K562 (cell line): ENCODE measurements around the gene PAFAH1B2. TPM values are rescaled to one million over a fixed set of nuclear protein-coding genes. Genes with fewer than 3 reads are reported as not detected.

Source experiments
- ATAC-seq: fragments of 200-7000 bp; cut with Tn5 transposase; 3 replicates; pipeline ENCODE4 v1.9.1; 2020; ENCODE audit warnings: moderate library complexity
- BruUV-seq: library from RNA; stranded (reverse); fragments of 400-500 nt; replicated peaks from 2 replicates; lab custom pipeline; 2021; lab: Mats Ljungman, UMichigan
- CTCF ChIA-PET: fragments of 300-600 bp; formaldehyde crosslinking; extraction: SDS; loops from one replicate; lab custom pipeline; 2021; ENCODE audit warnings: low intra/inter-chr PET ratio; lab: Yijun Ruan, JAX
- POLR2A ChIA-PET: fragments of 300-600, 350-650 bp; sonication (Branson Sonifier 250); formaldehyde crosslinking; extraction: SDS; loops from one replicate; lab custom pipeline; 2021; ENCODE audit warnings: antibody characterized with exemption, inconsistent platforms; lab: Yijun Ruan, JAX
- DNase-seq, 4 experiments: peaks; one replicate each; pipeline versions ENCODE4 v3.0.0 to v3.0.0-alpha.2; 2011 to 2018; ENCODE audit warnings: low spot score in 3 of 4, mixed read lengths in 3 of 4; ENCODE audit errors: extremely low read depth in 1 of 4
- FAIRE-seq: peaks from 2 replicates; lab custom pipeline; 2011; peaks lifted over from hg19 to GRCh38; lab: Jason Lieb, UNC
- H2AFZ ChIP-seq: 2 replicates; pipeline ENCODE4 v1.6.0; 2011; ENCODE audit warnings: low read depth, low read length, control low read depth, inconsistent platforms
- H3K27ac ChIP-seq: fragments of 200-600 bp; 3 replicates; pipeline ENCODE4 v1.8.0; 2011; ENCODE audit warnings: low read depth, mild to moderate bottlenecking, control low read depth, inconsistent platforms, low read length, moderate library complexity, mixed read lengths; ENCODE audit errors: extremely low read depth
- H3K27me3 ChIP-seq, 2 experiments: fragments of 300-600 bp in 1 of 2; 2 replicates in 1 of 2; 3 replicates in 1 of 2; pipeline versions ENCODE4 v1.6.0 to v1.8.0; 2011; ENCODE audit warnings: inconsistent platforms in 2 of 2, low read length in 2 of 2, mild to moderate bottlenecking in 1 of 2, mixed read lengths in 1 of 2, moderate library complexity in 1 of 2; ENCODE audit not compliant: control insufficient read depth in 2 of 2, insufficient read depth in 2 of 2
- H3K36me3 ChIP-seq: fragments of 300-600 bp; 3 replicates; pipeline ENCODE4 v1.8.0; 2011; ENCODE audit warnings: mild to moderate bottlenecking, low read length, inconsistent platforms; ENCODE audit not compliant: control insufficient read depth, insufficient read depth
- H3K4me1 ChIP-seq, 2 experiments: fragments of 200-600 bp in 1 of 2; replicated peaks in 1 of 2; 2 replicates in 1 of 2; 3 replicates in 1 of 2; pipeline versions ENCODE4 v1.5.1 to v1.8.0; 2011; ENCODE audit warnings: inconsistent platforms in 2 of 2, low read length in 2 of 2, mild to moderate bottlenecking in 1 of 2, mixed read lengths in 1 of 2, moderate library complexity in 1 of 2; ENCODE audit not compliant: control insufficient read depth in 2 of 2, insufficient read depth in 2 of 2
- H3K4me2 ChIP-seq: 2 replicates; pipeline ENCODE4 v1.6.1; 2011; ENCODE audit warnings: low read length, control low read depth, inconsistent platforms, mixed read lengths; ENCODE audit not compliant: insufficient read depth
- H3K4me3 ChIP-seq: fragments of 200-600 bp; sonication (generic), shearing (Covaris generic); 2 replicates; pipeline ENCODE4 v1.5.1; 2016; ENCODE audit warnings: control low read depth, inconsistent platforms
- H3K79me2 ChIP-seq: fragments of 200-600 bp; 3 replicates; pipeline ENCODE4 v1.8.0; 2011; ENCODE audit warnings: low read length, inconsistent platforms; ENCODE audit not compliant: control insufficient read depth, insufficient read depth
- H3K9ac ChIP-seq, 2 experiments: 2 replicates each; pipeline versions ENCODE4 v1.6.0 to v1.6.1; 2011; ENCODE audit warnings: low read depth in 2 of 2, low read length in 2 of 2, control low read depth in 1 of 2, inconsistent platforms in 1 of 2, mild to moderate bottlenecking in 1 of 2, mixed read lengths in 1 of 2; ENCODE audit not compliant: insufficient read depth in 1 of 2
- H3K9me1 ChIP-seq: one replicate; pipeline ENCODE4 v1.6.0; 2011; ENCODE audit warnings: inconsistent platforms, mild to moderate bottlenecking, low read length, moderate library complexity; ENCODE audit not compliant: control insufficient read depth, insufficient read depth
- H3K9me3 ChIP-seq: replicated peaks from 2 replicates; pipeline ENCODE4 v1.5.1; 2011; ENCODE audit warnings: low read depth, low read length, inconsistent platforms; ENCODE audit not compliant: control insufficient read depth, insufficient read depth
- H4K20me1 ChIP-seq: replicated peaks from 2 replicates; pipeline ENCODE4 v1.6.1; 2011; ENCODE audit warnings: low read length, inconsistent platforms, mixed read lengths; ENCODE audit not compliant: control insufficient read depth, insufficient read depth
- BRD4 ChIP-seq: fragments of 200-600 bp; sonication (generic); IDR thresholded peaks from 2 replicates; pipeline ENCODE4 v1.6.1; 2017; ENCODE audit warnings: inconsistent platforms
- CTCF ChIP-seq, 3 experiments: IDR thresholded peaks in 2 of 3; conservative IDR thresholded peaks in 1 of 3; 2 replicates each; pipeline ENCODE4 v1.5.1; 2011 to 2012; ENCODE audit warnings: low read length in 3 of 3, mild to moderate bottlenecking in 3 of 3, control low read depth in 2 of 3, improper control_type of control experiment in 1 of 3, inconsistent platforms in 1 of 3, low read depth in 1 of 3, mixed read lengths in 1 of 3, moderate library complexity in 1 of 3; ENCODE audit not compliant: insufficient read depth in 2 of 3
- NR4A1 ChIP-seq, 2 experiments: fragments of 250-450 bp in 1 of 2; fragments of 450-650 bp in 1 of 2; sonication (Bioruptor Pico) in 1 of 2; IDR thresholded peaks; 2 replicates each; pipeline versions ENCODE4 v1.4.0 to v1.6.1; 2016 to 2020; ENCODE audit warnings: mild to moderate bottlenecking in 2 of 2, missing compliant biosample characterization in 1 of 2, missing genetic modification characterization in 1 of 2, moderate library complexity in 1 of 2
- RAD21 ChIP-seq, 2 experiments: fragments of 250-450 bp in 1 of 2; fragments of 450-650 bp in 1 of 2; sonication (Bioruptor Pico) in 1 of 2; formaldehyde crosslinking in 1 of 2; IDR thresholded peaks in 1 of 2; conservative IDR thresholded peaks in 1 of 2; 2 replicates each; pipeline versions ENCODE4 v1.4.0 to v1.8.0; 2020 to 2022; ENCODE audit warnings: mild to moderate bottlenecking in 2 of 2, moderate library complexity in 1 of 2
- ZBTB33 ChIP-seq: sonication (generic); formaldehyde crosslinking; IDR thresholded peaks from 2 replicates; pipeline ENCODE4 v1.8.1; 2023; ENCODE audit warnings: mild to moderate bottlenecking, missing genetic modification reagents
- WGBS: fragments of 100-300 bp; shearing (Covaris generic); methylation state at CpG from one replicate; pipeline ENCODE4 v1.1.6; 2016; ENCODE audit warnings: low coverage, mixed read lengths; ENCODE audit not compliant: insufficient coverage; ENCODE audit errors: missing lambda C conversion rate; 5-methylcytosine and 5-hydroxymethylcytosine counted together
- in situ Hi-C: fragments of 300-500 bp; cut with MboI; formaldehyde crosslinking; loops from 4 replicates; pipeline ENCODE4 v1.15.0; 2018; ENCODE audit warnings: inconsistent platforms, mixed read lengths
- intact Hi-C: fragments of 100-400 bp; cut with micrococcal nuclease; formaldehyde crosslinking; loops from 2 replicates; pipeline ENCODE4 v1.14.2; 2022
- polyA plus RNA-seq, 8 experiments: library from polyadenylated mRNA; depleted of rRNA in 4 of 8; stranded (reverse) in 5 of 8; unstranded in 3 of 8; fragments of >200 nt; fragmentation: Nextera tagmentation in 2 of 8; fragmentation: Illumina TruSeq in 1 of 8; extraction: Ambion mirVana in 2 of 8; extraction: Trizol in 1 of 8; gene quantifications; 2 replicates each; pipeline versions ENCODE4 v1.2.1 to v1.2.3, GENCODE V29; 2011 to 2014; ENCODE audit warnings: inconsistent platforms in 1 of 8, missing spikeins in 1 of 8
- total RNA-seq, 7 experiments: library from RNA; depleted of rRNA in 6 of 7; stranded (reverse); fragments of >200 nt in 6 of 7; fragmentation: Illumina TruSeq in 2 of 7; extraction: Trizol in 2 of 7; gene quantifications; 2 replicates each; pipeline versions ENCODE4 v1.2.1 to v1.2.3, GENCODE V29; 2011 to 2021; ENCODE audit warnings: low replicate concordance in 1 of 7

PAFAH1B2 gene
- total and polyA plus RNA-seq, 9 of the 15 experiments (the other 6 are each of a cell fraction or from before 2014, with no cell fraction given): 27.8 to 94.7 (median 64.9) TPM

- Histone ChIP-seq H4K20me1 (peaks cover 10% of the 10 kb centered on the region), H3K27ac (no peak overlapping the region; the same call in 2 of the 3 replicates), H3K79me2 (no peaks in the 10 kb centered on the region), H2AFZ (no peak overlapping the region), H3K4me1 (peaks cover 56 to 58% of the 10 kb centered on the region in 2 experiments; a peak in 4 of 5 replicates), H3K4me3 (no peak overlapping the region), H3K36me3 (peaks cover 70% of the 10 kb centered on the region), H3K4me2 (no peak overlapping the region), H3K9me1 (peaks cover 8% of the 10 kb centered on the region), H3K9me3 (no peaks in the 10 kb centered on the region), H3K9ac (no peak overlapping the region; a peak in 1 of 4 replicates), H3K27me3 (no peaks in the 10 kb centered on the region)
- DNase-seq (no peak), ATAC-seq (no peak), FAIRE-seq (no peak)
- CTCF ChIA-PET: no interaction called here
- TF ChIP-seq ZBTB33 (CRISPR knock-in tag) (peak; percentile 66; the same call in 1 of the 2 replicates), BRD4 (no peak), RAD21 (CRISPR knock-in tag; conservative IDR thresholded peaks at IDR 0.05 in 1 of 2, IDR thresholded peaks at IDR 0.05 in 1 of 2) (peak in 1 of 2 experiments; percentile 9; a peak in 1 of 4 replicates), CTCF (IDR thresholded peaks at IDR 0.05 in 2 of 3, conservative IDR thresholded peaks at IDR 0.05 in 1 of 3; ENCODE audit: insufficient read depth in 2 of 3, low read depth in 1 of 3, low read length in 3 of 3) (peak in 1 of 3 experiments; percentile 16; a peak in 1 of 6 replicates), NR4A1 (CRISPR knock-in tag; IDR thresholded peaks at IDR 0.05) (no peak), NR4A1 (tag; IDR thresholded peaks at IDR 0.05) (no peak)
- in situ Hi-C loops (loop anchor here (10.0 kb wide), 1 partner anchor 337 kb away; no protein-coding TSS in a partner anchor), intact Hi-C loops (no loop called here)
- no TSS peak for BruUV-seq
- POLR2A ChIA-PET: interaction anchor here (1.2 to 3.3 kb wide), 3 partner anchors 9 to 287 kb away, joined by 5 to 20 read pairs (median 7); partner anchors contain the start of gene PCSK7
- 78% methylated on average over 7 of the region's 7 CpGs for WGBS
Observed at GRCh38 chr11:117221775-117222517, 77.9 kb downstream of the PAFAH1B2 start.
